Neural cell (in vitro differentiated cells): ENCODE measurements around the gene B4GALNT4.
A peak's percentile ranks its signal among the peaks of the same experiment; 100 is the strongest.

Experiments used
- EP300 ChIP-seq: fragments of 450-650 bp; conservative IDR thresholded peaks from 2 replicates; pipeline ENCODE4 v1.6.1; 2014; ENCODE audit warnings: antibody characterized with exemption, mild to moderate bottlenecking, moderate library complexity; ENCODE audit not compliant: poor library complexity, severe bottlenecking
- EZH2 ChIP-seq: fragments of 200-600, 300-800 bp; shearing (Covaris generic), sonication (generic); IDR thresholded peaks from 2 replicates; pipeline ENCODE4 v1.6.1; 2014; ENCODE audit warnings: antibody characterized with exemption, low read length, borderline replicate concordance, mild to moderate bottlenecking; ENCODE audit not compliant: insufficient read depth, poor library complexity, severe bottlenecking
- POLR2AphosphoS5 ChIP-seq: IDR thresholded peaks from 2 replicates; pipeline ENCODE4 v1.6.1; 2012
- RAD21 ChIP-seq: fragments of 450-650 bp; conservative IDR thresholded peaks from 2 replicates; pipeline ENCODE4 v1.6.1; 2014; ENCODE audit warnings: antibody characterized with exemption, mild to moderate bottlenecking, moderate library complexity
- SMC3 ChIP-seq: fragments of 450-650 bp; conservative IDR thresholded peaks from 2 replicates; pipeline ENCODE4 v1.6.1; 2014; ENCODE audit warnings: antibody characterized with exemption, mild to moderate bottlenecking, moderate library complexity; ENCODE audit not compliant: poor library complexity
- TAF1 ChIP-seq: IDR thresholded peaks from 2 replicates; pipeline ENCODE4 v1.6.1; 2012; ENCODE audit warnings: low read depth
- TF ChIP-seq, protein P1 (sequence below): fragments of 450-650 bp; IDR thresholded peaks from 2 replicates; pipeline ENCODE4 v1.5.1; 2014; ENCODE audit warnings: antibody characterized with exemption, mild to moderate bottlenecking, moderate library complexity; ENCODE audit not compliant: poor library complexity, severe bottlenecking
- TF ChIP-seq, protein P2 (sequence below): IDR thresholded peaks from 2 replicates; pipeline ENCODE4 v1.6.1; 2012; ENCODE audit warnings: borderline replicate concordance

DNA sequence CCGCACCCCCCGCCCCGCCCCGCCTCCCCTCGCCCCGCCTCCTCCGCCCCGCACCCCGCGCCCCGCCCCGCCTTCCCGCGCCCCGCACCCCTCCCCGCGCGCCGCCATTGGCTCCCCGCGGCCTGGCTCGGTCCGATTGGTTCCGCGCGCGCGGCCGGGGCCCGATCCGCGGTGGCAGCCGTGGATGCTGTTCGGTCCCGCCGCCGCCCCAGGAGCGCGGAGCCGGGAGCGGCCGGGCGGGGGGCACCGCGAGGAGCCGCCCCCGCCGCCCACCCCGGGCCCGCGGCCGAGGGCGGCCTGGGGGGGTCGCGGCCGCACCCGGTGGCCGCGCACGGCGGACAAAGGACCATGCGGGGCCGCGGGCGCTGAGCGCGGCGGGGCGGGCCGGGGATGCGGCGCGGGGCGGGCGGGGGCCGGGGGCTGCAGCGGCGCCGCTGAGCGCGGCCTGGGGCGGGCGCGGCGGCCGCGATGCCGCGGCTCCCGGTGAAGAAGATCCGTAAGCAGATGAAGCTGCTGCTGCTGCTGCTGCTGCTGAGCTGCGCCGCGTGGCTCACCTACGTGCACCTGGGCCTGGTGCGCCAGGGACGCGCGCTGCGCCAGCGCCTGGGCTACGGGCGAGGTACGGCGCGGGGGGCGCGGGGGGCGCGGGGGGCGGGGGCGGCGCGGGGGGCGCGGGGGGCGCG, at the start of gene B4GALNT4:
- TF ChIP-seq, protein P1, sequence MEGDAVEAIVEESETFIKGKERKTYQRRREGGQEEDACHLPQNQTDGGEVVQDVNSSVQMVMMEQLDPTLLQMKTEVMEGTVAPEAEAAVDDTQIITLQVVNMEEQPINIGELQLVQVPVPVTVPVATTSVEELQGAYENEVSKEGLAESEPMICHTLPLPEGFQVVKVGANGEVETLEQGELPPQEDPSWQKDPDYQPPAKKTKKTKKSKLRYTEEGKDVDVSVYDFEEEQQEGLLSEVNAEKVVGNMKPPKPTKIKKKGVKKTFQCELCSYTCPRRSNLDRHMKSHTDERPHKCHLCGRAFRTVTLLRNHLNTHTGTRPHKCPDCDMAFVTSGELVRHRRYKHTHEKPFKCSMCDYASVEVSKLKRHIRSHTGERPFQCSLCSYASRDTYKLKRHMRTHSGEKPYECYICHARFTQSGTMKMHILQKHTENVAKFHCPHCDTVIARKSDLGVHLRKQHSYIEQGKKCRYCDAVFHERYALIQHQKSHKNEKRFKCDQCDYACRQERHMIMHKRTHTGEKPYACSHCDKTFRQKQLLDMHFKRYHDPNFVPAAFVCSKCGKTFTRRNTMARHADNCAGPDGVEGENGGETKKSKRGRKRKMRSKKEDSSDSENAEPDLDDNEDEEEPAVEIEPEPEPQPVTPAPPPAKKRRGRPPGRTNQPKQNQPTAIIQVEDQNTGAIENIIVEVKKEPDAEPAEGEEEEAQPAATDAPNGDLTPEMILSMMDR, result no peak
- no peak for TF ChIP-seq RAD21
- TF ChIP-seq EP300, result no peak
- TF ChIP-seq EZH2, result no peak
- TF ChIP-seq, protein P2, sequence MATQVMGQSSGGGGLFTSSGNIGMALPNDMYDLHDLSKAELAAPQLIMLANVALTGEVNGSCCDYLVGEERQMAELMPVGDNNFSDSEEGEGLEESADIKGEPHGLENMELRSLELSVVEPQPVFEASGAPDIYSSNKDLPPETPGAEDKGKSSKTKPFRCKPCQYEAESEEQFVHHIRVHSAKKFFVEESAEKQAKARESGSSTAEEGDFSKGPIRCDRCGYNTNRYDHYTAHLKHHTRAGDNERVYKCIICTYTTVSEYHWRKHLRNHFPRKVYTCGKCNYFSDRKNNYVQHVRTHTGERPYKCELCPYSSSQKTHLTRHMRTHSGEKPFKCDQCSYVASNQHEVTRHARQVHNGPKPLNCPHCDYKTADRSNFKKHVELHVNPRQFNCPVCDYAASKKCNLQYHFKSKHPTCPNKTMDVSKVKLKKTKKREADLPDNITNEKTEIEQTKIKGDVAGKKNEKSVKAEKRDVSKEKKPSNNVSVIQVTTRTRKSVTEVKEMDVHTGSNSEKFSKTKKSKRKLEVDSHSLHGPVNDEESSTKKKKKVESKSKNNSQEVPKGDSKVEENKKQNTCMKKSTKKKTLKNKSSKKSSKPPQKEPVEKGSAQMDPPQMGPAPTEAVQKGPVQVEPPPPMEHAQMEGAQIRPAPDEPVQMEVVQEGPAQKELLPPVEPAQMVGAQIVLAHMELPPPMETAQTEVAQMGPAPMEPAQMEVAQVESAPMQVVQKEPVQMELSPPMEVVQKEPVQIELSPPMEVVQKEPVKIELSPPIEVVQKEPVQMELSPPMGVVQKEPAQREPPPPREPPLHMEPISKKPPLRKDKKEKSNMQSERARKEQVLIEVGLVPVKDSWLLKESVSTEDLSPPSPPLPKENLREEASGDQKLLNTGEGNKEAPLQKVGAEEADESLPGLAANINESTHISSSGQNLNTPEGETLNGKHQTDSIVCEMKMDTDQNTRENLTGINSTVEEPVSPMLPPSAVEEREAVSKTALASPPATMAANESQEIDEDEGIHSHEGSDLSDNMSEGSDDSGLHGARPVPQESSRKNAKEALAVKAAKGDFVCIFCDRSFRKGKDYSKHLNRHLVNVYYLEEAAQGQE, result no peak
- peak; percentile 22 for TF ChIP-seq TAF1
- TF ChIP-seq SMC3, result no peak
- peak; percentile 51 for TF ChIP-seq POLR2AphosphoS5
